ENCODE results near the gene ASH1L.
"Not testable (repeated sequence)": the region's sequence is repeated elsewhere in the genome, so short reads cannot be mapped to it uniquely, and the experiment has no call there.

The ASH1L gene

GRCh38 chr1:155562581-155563376 lies at the start of gene ASH1L:
Gene ASH1L (minus strand): TSS chr1:155562803. CDS start chr1:155521519, 41,284 bp downstream.
- DNase-seq, result peak; percentile 96

- DNase-seq, result not testable (repeated sequence)
Measured at GRCh38 chr1:155610257-155610647, 47.6 kb upstream of the ASH1L start.

- DNase-seq, result peak; percentile 99
Measured at GRCh38 chr1:155609515-155610256, 47.1 kb upstream of the ASH1L start, which contains the start of gene MSTO1. Gene MSTO1 (plus strand): TSS chr1:155610218. CDS start chr1:155610249, 31 bp downstream.

GRCh38 chr1:155608888-155609225 lies 46.3 kb upstream of the ASH1L start:
- DNase-seq, result no peak

GRCh38 chr1:155607708-155608107 lies 45.1 kb upstream of the ASH1L start:
- no peak for DNase-seq

GRCh38 chr1:155599828-155600572 lies 37.4 kb upstream of the ASH1L start:
- DNase-seq, result not testable (repeated sequence)

GRCh38 chr1:155598842-155599331 lies 36.3 kb upstream of the ASH1L start:
- no peak for DNase-seq

- DNase-seq, result no peak
Measured at GRCh38 chr1:155596864-155597263, 34.3 kb upstream of the ASH1L start.

- DNase-seq, result not testable (repeated sequence)
Measured at GRCh38 chr1:155595877-155596474, 33.4 kb upstream of the ASH1L start.

GRCh38 chr1:155591770-155592169 lies 29.2 kb upstream of the ASH1L start:
- peak; percentile 79 for DNase-seq

GRCh38 chr1:155590516-155591247 lies 28.1 kb upstream of the ASH1L start:
- DNase-seq, result not testable (repeated sequence)

- not testable (repeated sequence) for DNase-seq
Measured at GRCh38 chr1:155589282-155589681, 26.7 kb upstream of the ASH1L start.

- DNase-seq, result not testable (repeated sequence)
Measured at GRCh38 chr1:155583846-155584245, 21.2 kb upstream of the ASH1L start.

- not testable (repeated sequence) for DNase-seq
Measured at GRCh38 chr1:155575608-155576007, 13.0 kb upstream of the ASH1L start.

GRCh38 chr1:155574077-155574476 lies 11.5 kb upstream of the ASH1L start:
- DNase-seq, result no peak

GRCh38 chr1:155570593-155570990 lies 8.0 kb upstream of the ASH1L start:
- no peak for DNase-seq

- DNase-seq, result no peak
Measured at GRCh38 chr1:155569988-155570592, 7.5 kb upstream of the ASH1L start.

GRCh38 chr1:155563377-155564022 lies 897 bp upstream of the ASH1L start:
- DNase-seq, result not testable (repeated sequence)

GRCh38 chr1:155561779-155562580 lies 623 bp downstream of the ASH1L start:
- peak; percentile 53 for DNase-seq

- no peak for DNase-seq
Measured at GRCh38 chr1:155555915-155556314, 6.7 kb downstream of the ASH1L start.
